Activated CD4-positive, alpha-beta memory T cell treated with anti-CD3 and anti-CD28 coated beads for 36 hours (primary cell): ENCODE data around the gene NDOR1. TPM values are rescaled to one million over a fixed set of nuclear protein-coding genes. Genes with fewer than 3 reads are reported as not detected.

Experiments
- CTCF ChIA-PET: fragments of 350-600 bp; sonication (Branson Sonifier 250); formaldehyde crosslinking; loops from one replicate; lab custom pipeline; 2021; ENCODE audit warnings: antibody characterized with exemption, inconsistent platforms; lab: Charles Lee
- POLR2A ChIA-PET: fragments of 350-600 bp; sonication (Branson Sonifier 250); formaldehyde crosslinking; loops from one replicate; lab custom pipeline; 2021; ENCODE audit warnings: antibody characterized with exemption; lab: Charles Lee
- DNase-seq: peaks from one replicate; pipeline ENCODE4 v3.0.0-alpha.2; 2020
- H3K27ac Mint-ChIP-seq: one replicate; pipeline ENCODE4 v1.8.0; 2021; ENCODE audit warnings: mixed read lengths
- H3K27me3 Mint-ChIP-seq: one replicate; pipeline ENCODE4 v1.8.0; 2021; ENCODE audit warnings: mixed read lengths
- H3K36me3 Mint-ChIP-seq: one replicate; pipeline ENCODE4 v1.8.0; 2021; ENCODE audit warnings: mixed read lengths
- H3K4me1 Mint-ChIP-seq: one replicate; pipeline ENCODE4 v1.8.0; 2021; ENCODE audit warnings: low read depth, mixed read lengths
- H3K4me3 Mint-ChIP-seq: one replicate; pipeline ENCODE4 v1.8.0; 2021; ENCODE audit warnings: mild to moderate bottlenecking, mixed read lengths
- H3K9me3 Mint-ChIP-seq: one replicate; pipeline ENCODE4 v1.8.0; 2021; ENCODE audit warnings: mixed read lengths
- intact Hi-C: fragments of 100-400 bp; cut with micrococcal nuclease; formaldehyde crosslinking; loops from one replicate; pipeline ENCODE4 v1.15.1; 2023
- total RNA-seq, 2 experiments: library from RNA; stranded (reverse); gene quantifications; one replicate each; pipeline ENCODE4 v1.2.3, GENCODE V29; 2021

Gene NDOR1
- total RNA-seq, 2 experiments from 2014 or later = 29.4 to 31.3 TPM

DNA sequence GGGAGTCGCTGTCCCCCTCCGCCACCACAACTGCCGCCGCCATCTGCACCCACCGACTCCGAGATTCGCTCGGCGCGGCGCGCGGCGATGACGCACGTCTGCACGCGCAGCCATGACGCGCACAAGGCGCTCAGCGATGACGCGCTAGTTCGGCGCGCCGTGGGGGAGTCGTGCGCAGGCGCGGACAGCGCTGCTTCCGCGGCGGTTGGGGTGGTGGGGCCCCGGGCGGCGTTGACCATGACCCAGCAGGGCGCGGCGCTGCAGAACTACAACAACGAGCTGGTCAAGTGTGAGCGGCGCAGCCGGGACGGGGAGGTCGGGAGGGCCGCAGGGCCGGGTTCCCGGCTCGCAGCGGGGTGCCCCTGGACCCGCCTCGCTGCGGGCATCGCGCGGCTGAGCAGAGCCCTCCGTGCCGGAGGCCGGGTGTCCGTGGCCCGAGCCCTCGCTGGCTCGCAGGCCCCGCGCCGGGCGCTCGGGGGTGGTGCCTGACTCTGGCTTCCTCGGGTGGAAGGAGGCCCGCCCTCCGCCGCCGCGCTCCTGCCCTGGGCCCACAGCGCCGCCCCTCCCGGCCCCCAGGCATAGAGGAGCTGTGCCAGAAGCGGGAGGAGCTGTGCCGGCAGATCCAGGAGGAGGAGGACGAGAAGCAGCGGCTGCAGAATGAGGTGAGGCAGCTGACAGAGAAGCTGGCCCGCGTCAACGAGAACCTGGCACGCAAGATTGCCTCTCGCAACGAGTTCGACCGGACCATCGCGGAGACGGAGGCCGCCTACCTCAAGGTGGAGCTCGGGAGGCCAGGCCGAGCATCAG is 16.8 kb upstream of the NDOR1 start, which contains the start of the genes ANAPC2 and SSNA1:
Gene ANAPC2, minus strand, starts transcription at position 71 of the 807 bp plus-strand sequence. Its CDS starts 28 bp downstream, at position 43.
Gene SSNA1, plus strand, starts transcription at position 187 of the 807 bp plus-strand sequence. Its CDS starts 51 bp downstream, at position 238.
- DNase-seq = peak; percentile 95
- no peaks in the 10 kb centered on the region for H3K9me3 Mint-ChIP-seq
- peak within 1 kb of the TSS; percentile 93 for H3K27ac Mint-ChIP-seq
- H3K36me3 Mint-ChIP-seq = peaks cover 17% of the 10 kb centered on the region
- CTCF ChIA-PET = interaction anchor here (0.8 to 3.4 kb wide), 20 partner anchors 10 to 154 kb away, joined by 3 to 14 read pairs (median 4); partner anchors contain the start of genes CYSRT1, DPP7, NDOR1 and NELFB
- H3K4me3 Mint-ChIP-seq = peak within 1 kb of the TSS; percentile 97
- intact Hi-C loops = loop anchor here (1.0 kb wide), 5 partner anchors 12 to 59 kb away; partner anchors contain the start of genes NDOR1, TMEM203 and TPRN
- H3K4me1 Mint-ChIP-seq = peaks cover 40% of the 10 kb centered on the region
- no peaks in the 10 kb centered on the region for H3K27me3 Mint-ChIP-seq
- POLR2A ChIA-PET = interaction anchor here (0.5 to 2.9 kb wide), 16 partner anchors 9 to 382 kb away, joined by 3 to 18 read pairs (median 4); partner anchors contain the start of genes NDOR1, TMEM203, TPRN and TUBB4B

DNA sequence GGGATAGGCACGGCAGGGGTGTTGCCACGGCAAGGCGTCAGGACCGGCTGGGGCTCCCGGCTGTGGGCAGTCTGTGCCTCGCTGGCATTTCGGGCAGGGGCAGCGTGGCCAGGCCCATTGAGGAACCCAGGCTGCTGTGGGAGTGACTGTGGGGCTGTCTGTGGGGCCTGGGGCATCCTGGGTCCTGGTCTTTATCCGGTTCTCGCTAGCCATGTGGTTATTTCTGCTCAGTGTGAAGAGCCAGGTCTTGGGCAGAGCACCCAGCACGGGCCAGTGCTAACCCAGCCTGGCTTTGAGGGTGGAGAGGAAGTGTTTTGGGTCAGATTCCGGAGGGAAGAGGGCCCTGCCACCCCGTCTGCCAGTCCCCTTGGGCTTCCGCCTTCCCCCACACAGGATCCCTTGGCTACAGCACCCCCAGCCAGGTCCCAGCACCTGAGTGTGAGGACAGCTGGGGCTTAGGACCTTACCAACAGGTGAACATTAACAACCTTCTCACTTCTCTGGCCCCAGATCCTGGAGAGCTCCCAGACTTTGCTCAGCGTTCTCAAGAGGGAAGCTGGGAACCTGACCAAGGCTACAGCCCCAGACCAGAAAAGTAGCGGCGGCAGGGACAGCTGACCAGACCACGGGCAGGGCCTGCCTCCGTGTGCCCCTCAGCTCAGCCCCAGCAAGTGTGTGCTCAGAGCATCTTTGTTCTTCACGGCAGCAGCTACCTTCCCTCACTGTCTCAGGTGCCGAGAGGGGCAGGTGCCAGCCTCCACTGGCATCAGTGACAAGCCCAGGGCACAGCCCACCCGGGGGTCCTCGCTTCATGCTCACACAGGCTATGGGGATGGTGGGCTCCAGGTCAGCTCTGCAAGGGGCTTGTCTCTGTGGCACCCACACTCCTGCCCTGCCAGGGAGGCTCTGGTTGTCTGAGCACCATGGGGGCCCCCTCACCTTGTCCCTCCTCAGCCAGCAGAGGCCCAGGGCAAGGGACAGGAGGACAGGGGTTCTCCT is 15.9 kb upstream of the NDOR1 start:
- H3K27ac Mint-ChIP-seq = peak overlapping the region; percentile 93
- peaks cover 11% of the 10 kb centered on the region for H3K36me3 Mint-ChIP-seq
- no peak for DNase-seq
- ChIA-PET CTCF (interaction anchor here (0.8 to 3.4 kb wide), 21 partner anchors 9 to 155 kb away, joined by 3 to 14 read pairs (median 4); partner anchors contain the start of genes CYSRT1, DPP7, NDOR1 and NELFB), POLR2A (interaction anchor here (0.5 to 2.9 kb wide), 16 partner anchors 8 to 383 kb away, joined by 3 to 18 read pairs (median 4); partner anchors contain the start of genes NDOR1, TMEM203, TPRN and TUBB4B)
- H3K4me3 Mint-ChIP-seq = peak overlapping the region; percentile 97
- intact Hi-C loops = loop anchor here (1.0 kb wide), 1 partner anchor 60 kb away; no protein-coding TSS in a partner anchor
- no peaks in the 10 kb centered on the region for H3K9me3 Mint-ChIP-seq
- H3K27me3 Mint-ChIP-seq = no peaks in the 10 kb centered on the region
- peaks cover 38% of the 10 kb centered on the region for H3K4me1 Mint-ChIP-seq

DNA sequence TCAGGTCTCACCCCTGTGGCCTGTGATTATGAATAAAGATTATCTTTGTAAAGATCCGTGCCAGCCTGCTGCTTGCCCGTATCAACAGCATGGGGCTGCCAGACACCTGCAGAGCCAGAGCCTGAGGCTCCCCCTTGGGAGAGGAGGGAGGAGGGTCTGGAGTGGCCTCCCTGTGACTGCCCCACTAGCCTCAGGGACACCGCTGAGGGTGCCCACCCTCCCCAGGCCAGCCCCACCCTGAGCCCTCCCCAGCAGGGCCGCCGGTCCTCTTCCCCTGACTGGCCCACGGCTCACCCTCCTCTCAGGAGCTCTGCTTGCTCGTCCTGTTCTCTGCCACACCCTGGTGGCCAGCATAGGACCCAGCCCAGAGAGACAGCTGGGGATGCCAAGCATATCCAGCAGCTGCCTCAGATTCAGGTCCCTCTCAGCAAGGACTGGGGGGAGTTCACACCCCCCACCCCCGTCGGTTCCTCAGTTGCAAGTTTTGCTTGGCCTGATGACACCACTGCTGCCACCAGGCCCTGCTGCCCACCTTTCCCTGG is 15.1 kb upstream of the NDOR1 start:
- Mint-ChIP-seq H3K4me3 (peak overlapping the region; percentile 48), H3K27me3 (no peaks in the 10 kb centered on the region), H3K4me1 (peaks cover 38% of the 10 kb centered on the region), H3K9me3 (no peaks in the 10 kb centered on the region), H3K36me3 (peaks cover 11% of the 10 kb centered on the region), H3K27ac (no peak overlapping the region)
- intact Hi-C loops = no loop called here
- no peak for DNase-seq
- ChIA-PET POLR2A (interaction anchor here (0.7 to 2.9 kb wide), 4 partner anchors 9 to 50 kb away, joined by 3 to 18 read pairs (median 12); partner anchors contain the start of genes NDOR1, TMEM203, TPRN and TUBB4B), CTCF (interaction anchor here (1.4 to 3.4 kb wide), 8 partner anchors 8 to 61 kb away, joined by 3 to 14 read pairs (median 8); partner anchors contain the start of genes CYSRT1, NDOR1, RNF208 and RNF224)

DNA sequence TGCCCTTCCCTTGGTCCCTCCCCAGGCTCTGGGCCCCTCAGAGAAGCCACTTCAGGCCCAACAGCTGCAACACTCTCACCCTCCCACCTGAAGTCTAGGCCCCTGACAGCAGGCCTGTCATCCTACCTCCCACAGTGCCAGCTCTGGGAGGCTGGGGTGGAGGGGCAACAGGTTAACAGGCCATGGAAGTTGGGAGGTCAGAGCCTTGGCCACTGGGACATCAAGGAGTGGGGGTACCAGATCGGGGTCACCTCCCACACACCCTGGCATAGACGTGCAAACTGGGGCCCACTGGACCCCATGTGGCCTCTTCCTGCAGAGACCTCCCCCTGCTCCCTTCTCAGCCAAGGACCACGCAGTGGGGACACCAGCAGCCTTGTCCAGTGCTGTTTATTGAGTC is 14.3 kb upstream of the NDOR1 start:
- Mint-ChIP-seq H3K27ac (peak overlapping the region; percentile 42), H3K9me3 (no peaks in the 10 kb centered on the region), H3K27me3 (no peaks in the 10 kb centered on the region), H3K4me3 (no peak overlapping the region), H3K4me1 (peaks cover 33% of the 10 kb centered on the region), H3K36me3 (peaks cover 11% of the 10 kb centered on the region)
- ChIA-PET CTCF (interaction anchor here (1.6 kb wide), 1 partner anchor 62 kb away, joined by 4 read pairs; no protein-coding TSS in a partner anchor), POLR2A (no interaction called here)
- no peak for DNase-seq
- intact Hi-C loops = no loop called here

DNA sequence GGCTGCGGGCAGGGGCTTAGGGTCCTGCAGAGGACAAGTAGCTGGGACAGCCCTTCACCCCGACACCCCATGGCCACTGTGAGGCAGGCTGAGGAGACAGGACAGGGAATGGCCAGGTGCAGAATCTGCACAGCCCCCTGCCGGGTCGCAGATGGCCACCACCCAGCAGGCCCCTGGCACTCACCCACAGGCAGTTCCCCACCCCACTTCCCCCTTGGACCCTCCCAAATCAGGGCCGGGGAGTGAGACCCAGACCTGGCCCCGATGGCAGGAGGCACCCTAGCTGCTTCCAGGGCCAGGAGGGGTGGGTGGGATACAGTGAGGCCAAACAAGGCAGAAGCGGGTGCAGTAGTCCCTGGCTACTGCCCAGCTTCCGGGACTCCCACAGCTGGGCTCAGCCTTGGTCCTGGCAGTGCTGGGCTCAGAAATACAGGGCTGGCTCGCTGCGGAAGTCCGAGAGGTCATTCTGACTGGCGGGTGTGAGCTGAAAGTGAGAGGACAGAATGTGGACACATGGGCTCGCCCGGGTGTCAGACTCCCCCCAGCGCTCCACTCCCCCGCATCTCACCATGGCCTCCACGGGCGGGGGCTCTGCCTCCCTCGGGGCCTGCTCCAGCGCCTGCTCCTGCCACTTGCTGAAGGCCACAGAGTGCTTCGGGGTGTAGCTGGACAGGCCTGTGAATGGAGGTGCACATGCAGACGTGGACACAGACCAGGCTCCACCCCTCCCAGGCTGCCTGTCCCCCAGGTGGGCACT is 13.6 kb upstream of the NDOR1 start:
- H3K27me3 Mint-ChIP-seq = no peaks in the 10 kb centered on the region
- peaks cover 11% of the 10 kb centered on the region for H3K36me3 Mint-ChIP-seq
- ChIA-PET CTCF (interaction anchor here (1.0 kb wide), 1 partner anchor 45 kb away, joined by 3 read pairs; no protein-coding TSS in a partner anchor), POLR2A (no interaction called here)
- no peak overlapping the region for H3K27ac Mint-ChIP-seq
- H3K4me3 Mint-ChIP-seq = no peak overlapping the region
- H3K4me1 Mint-ChIP-seq = peaks cover 27% of the 10 kb centered on the region
- H3K9me3 Mint-ChIP-seq = no peaks in the 10 kb centered on the region
- no peak for DNase-seq
- intact Hi-C loops = no loop called here

DNA sequence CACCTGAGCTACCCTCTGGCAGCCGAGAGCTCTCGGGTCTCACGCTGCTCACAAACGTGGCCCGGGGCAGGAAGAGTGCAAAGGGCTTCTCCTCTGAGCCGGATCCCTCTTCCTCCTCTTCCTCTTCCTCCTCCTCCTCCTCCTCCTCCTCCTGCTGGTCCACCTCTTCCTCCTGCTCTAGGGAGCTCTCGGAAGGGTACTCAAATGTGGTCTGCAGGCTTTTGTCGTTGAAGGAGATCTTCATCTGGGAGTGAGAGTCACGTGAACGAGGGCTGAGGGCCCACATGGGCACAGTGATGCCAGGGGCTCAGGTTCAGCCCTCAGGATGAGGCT is 13.1 kb upstream of the NDOR1 start:
- ChIA-PET CTCF (interaction anchor here (1.0 kb wide), 1 partner anchor 44 kb away, joined by 3 read pairs; no protein-coding TSS in a partner anchor), POLR2A (no interaction called here)
- Mint-ChIP-seq H3K27me3 (no peaks in the 10 kb centered on the region), H3K27ac (no peak overlapping the region), H3K36me3 (peaks cover 11% of the 10 kb centered on the region), H3K4me3 (no peak overlapping the region), H3K4me1 (peaks cover 21% of the 10 kb centered on the region), H3K9me3 (no peaks in the 10 kb centered on the region)
- intact Hi-C loops = no loop called here
- DNase-seq = no peak

DNA sequence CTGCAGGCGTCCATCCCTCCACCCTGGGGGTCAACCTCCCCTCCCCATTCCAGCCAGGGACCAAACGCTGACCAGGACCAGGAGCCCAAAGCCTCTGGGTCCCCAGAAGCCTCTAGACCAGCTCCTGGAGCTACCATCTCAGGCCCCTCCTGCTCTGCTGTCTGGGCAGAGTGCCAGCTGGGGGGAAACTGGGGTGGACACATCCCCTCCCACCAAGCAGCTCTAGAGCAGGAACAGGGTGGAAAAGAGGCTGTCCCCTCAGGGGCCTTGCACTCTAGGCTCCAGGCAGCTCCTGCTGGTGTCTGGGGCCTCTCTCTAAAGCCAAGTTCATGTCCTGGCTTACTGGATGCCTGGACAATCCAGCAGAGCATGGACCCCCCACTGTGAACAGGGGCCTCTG is 12.6 kb upstream of the NDOR1 start:
- no peak overlapping the region for H3K27ac Mint-ChIP-seq
- H3K27me3 Mint-ChIP-seq = no peaks in the 10 kb centered on the region
- H3K9me3 Mint-ChIP-seq = no peaks in the 10 kb centered on the region
- ChIA-PET POLR2A (no interaction called here), CTCF (interaction anchor here (1.0 kb wide), 1 partner anchor 44 kb away, joined by 3 read pairs; no protein-coding TSS in a partner anchor)
- no peak for DNase-seq
- intact Hi-C loops = no loop called here
- peaks cover 11% of the 10 kb centered on the region for H3K36me3 Mint-ChIP-seq
- H3K4me3 Mint-ChIP-seq = no peak overlapping the region
- H3K4me1 Mint-ChIP-seq = peaks cover 18% of the 10 kb centered on the region

DNA sequence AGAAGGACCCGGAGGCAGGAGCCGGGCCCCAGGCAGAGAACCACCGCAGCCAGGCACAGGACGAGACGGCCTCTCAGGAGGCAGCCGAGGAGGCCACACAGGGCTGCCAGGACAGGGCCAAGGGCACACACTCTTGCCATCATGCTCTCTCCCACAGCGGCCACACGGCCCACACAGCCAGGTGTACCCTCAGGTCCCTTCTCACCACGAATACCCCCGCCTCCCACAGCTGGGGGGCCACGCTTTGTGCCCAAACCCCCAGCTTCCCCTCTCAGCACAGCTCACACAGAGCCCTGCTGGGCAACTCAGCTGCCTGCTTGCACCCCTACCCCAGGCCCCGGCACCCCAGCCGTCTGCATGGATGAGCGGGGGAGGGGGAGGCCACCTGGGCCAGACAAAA is 11.7 kb upstream of the NDOR1 start:
- H3K9me3 Mint-ChIP-seq = no peaks in the 10 kb centered on the region
- intact Hi-C loops = no loop called here
- POLR2A ChIA-PET = no interaction called here
- H3K4me1 Mint-ChIP-seq = peaks cover 18% of the 10 kb centered on the region
- DNase-seq = no peak
- CTCF ChIA-PET = interaction anchor here (1.4 kb wide), 1 partner anchor 43 kb away, joined by 4 read pairs; no protein-coding TSS in a partner anchor
- no peak overlapping the region for H3K4me3 Mint-ChIP-seq
- H3K27ac Mint-ChIP-seq = no peak overlapping the region
- no peaks in the 10 kb centered on the region for H3K27me3 Mint-ChIP-seq
- peaks cover 9% of the 10 kb centered on the region for H3K36me3 Mint-ChIP-seq

DNA sequence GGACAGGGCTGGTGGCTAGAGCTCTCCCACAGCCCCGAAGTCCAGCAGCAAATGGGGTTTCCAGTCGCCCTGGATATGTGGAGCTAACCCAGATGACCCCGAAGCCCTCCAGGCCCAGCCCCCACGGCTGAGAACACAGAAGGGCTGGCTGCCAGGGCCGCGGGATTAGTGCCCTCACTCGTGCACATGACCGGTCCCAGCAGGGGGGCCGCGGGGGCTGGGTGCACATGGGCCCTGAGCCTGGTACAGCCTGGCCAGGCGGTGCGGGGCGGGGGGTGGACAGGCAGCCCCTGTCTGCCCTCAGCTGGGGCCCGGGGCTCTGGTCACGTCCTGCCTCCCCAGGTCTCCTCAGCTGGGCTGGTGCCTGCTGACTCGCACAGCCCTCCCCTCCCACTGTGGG is 11.1 kb upstream of the NDOR1 start:
- Mint-ChIP-seq H3K9me3 (no peaks in the 10 kb centered on the region), H3K4me3 (no peak overlapping the region), H3K27ac (no peak overlapping the region), H3K36me3 (peaks cover 6% of the 10 kb centered on the region), H3K27me3 (no peaks in the 10 kb centered on the region), H3K4me1 (peaks cover 13% of the 10 kb centered on the region)
- POLR2A ChIA-PET = no interaction called here
- intact Hi-C loops = no loop called here
- CTCF ChIA-PET = interaction anchor here (1.4 kb wide), 1 partner anchor 42 kb away, joined by 4 read pairs; no protein-coding TSS in a partner anchor
- no peak for DNase-seq

DNA sequence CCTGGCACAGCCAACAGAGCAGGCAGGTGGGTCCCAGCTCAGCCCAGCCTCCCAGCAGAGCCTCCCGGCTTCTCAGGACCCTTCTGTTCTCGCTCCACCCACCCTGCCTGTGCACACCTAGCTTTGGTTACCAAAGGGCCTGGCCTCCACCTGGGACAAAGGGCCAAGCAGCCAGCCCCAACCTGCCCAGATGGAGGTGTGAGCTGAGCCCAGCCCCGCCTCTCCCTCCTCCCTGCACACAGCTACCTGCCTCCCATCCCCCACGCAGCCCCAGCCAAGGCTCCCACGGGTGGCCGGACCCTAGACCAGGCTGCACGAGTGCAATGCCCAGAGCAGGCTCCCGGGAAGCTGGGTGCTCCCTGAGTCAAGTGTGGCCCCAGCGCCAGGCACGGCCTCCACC is 10.6 kb upstream of the NDOR1 start:
- Mint-ChIP-seq H3K4me1 (peaks cover 10% of the 10 kb centered on the region), H3K9me3 (no peaks in the 10 kb centered on the region), H3K27me3 (no peaks in the 10 kb centered on the region), H3K36me3 (peaks cover 6% of the 10 kb centered on the region), H3K27ac (no peak overlapping the region), H3K4me3 (no peak overlapping the region)
- POLR2A ChIA-PET = no interaction called here
- DNase-seq = no peak
- intact Hi-C loops = no loop called here
- CTCF ChIA-PET = no interaction called here
